ENCODE data around the gene RRP12.
"Not testable (repeated sequence)": the region's sequence is repeated elsewhere in the genome, so short reads cannot be mapped to it uniquely, and the experiment has no call there.

Gene RRP12

DNA sequence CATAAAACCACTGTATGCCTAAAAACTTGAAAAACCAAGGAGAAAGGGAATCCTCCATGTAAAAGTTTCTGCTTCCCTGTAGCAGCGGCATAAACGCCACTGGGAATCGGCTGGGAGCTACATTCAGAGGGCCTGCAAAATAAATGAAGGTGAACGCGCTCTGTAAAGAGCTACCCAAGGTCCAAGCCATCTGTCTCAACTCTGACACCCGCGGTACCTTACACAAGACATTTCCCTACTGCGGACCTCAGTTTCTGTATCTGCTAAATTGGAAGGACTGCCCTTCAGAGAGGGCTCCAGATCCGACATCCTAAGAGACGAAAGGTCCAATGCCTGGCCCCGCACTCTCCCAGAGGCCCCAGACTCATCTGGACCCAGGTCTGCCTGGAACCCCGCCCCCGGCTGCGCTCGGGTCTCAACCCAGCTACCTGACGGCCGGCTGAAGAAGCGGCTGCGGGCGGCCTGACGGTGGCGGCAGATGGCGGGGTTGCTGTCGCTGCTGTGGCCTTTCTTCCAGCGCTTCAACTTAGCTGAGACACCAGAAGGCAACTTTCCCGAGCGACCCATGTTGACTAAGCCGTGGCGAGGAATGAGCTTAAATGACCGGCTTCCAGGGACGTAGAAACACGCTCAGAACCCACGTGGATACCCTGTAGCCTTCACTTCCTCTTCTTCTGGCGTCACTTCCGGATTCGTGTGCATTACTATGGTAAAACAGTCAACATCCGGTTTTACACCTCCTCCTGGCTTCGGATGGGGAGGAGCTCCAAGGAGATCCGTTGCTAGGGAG, at the start of gene RRP12:
Gene RRP12, minus strand, starts transcription at position 676 of the 790 bp plus-strand sequence. Its CDS starts 109 bp downstream, at position 567.
- DNase-seq: peak; percentile 99

GRCh38 chr10:97450828-97451227, 49.7 kb upstream of the RRP12 start:
- DNase-seq: no peak

- peak; percentile 96 for DNase-seq
Observed at GRCh38 chr10:97445722-97446639, 44.8 kb upstream of the RRP12 start, which contains the start of the genes EXOSC1 and ZDHHC16. TSS of gene EXOSC1 (minus strand) at chr10:97446006. CDS start at chr10:97445985, 21 bp downstream. TSS of gene ZDHHC16 (plus strand) at chr10:97446175. CDS start at chr10:97451676, 5,501 bp downstream.

DNA sequence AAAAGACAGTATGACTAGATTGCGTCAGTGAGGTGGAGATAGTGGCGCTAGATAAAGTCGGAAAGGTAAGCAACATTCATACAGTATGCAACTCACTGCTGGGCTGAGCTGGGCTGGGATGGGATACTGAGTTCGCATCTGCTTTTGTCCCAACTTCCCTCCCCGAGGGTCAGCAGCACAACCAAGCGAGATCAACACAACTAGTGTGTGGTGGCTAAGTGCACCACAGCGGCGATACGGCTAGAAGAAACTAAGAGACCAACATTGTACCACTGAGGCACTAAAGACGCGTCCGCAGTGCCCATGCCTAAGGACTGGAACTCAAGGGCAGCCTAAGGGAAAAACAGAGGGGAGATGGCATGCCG, 44.2 kb upstream of the RRP12 start:
- DNase-seq: no peak

GRCh38 chr10:97444212-97444611, 43.1 kb upstream of the RRP12 start:
- DNase-seq: no peak

DNA sequence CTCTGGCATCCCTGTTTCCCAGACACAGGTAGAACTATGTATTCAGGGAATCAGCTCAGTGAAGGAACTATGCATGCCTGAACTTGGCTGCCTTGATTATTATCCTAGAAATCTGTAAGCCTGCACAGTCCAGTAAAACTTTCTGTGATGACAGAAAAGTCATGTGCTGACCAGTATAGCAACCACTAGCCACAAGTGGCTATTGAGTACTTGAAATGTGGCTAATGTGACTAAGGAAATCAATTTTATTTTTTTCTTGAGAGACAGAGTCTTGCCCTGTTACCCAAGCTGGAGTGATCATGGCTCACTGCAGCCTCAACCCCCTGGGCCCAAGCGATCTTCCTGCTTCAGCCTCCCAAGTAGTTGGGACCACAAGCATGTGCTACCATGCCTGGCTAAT, 41.1 kb upstream of the RRP12 start:
- no peak for DNase-seq

- DNase-seq: no peak
Observed at GRCh38 chr10:97435211-97435610, 34.1 kb upstream of the RRP12 start.

GRCh38 chr10:97434557-97434956, 33.4 kb upstream of the RRP12 start:
- DNase-seq: no peak

DNA sequence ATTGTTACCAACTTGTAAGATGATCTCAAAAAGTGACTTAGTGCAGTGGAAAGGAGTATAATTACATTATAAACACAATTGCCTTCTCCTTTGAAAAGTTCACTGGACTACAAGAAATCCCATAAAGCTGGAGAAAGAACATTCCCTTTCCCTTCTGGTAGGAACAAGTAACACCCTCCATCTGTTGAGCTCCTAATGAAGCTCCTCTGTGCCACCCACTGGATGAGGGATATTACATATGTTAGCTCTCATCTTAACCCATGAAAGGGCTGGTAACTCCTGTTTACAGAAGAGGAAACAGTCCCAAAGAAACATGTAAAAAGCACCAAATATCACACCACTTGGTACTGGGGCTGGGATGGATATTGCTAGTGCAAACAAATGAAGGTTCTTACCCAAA, 32.9 kb upstream of the RRP12 start:
- DNase-seq: no peak

DNA sequence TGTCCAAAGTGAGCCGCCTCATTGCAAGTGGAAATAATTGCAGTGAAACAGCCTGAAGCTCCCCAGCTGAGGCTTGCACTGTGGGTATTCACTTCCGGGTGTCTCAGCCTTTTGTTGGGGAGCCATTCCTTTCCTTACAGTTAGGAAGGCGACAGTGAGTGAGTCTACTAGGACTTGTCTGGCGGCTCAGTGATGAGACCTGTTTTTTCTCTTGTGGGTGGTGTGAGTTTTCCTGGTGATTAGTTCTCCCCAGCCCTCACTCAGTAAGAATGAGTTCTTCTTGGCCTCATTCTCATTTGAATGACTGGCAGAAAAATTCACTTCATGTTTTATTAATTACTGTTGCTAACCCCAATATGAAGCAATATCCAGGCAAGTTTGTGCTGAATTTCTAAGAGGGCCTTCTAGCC, 27.4 kb upstream of the RRP12 start:
- peak; percentile 45 for DNase-seq

DNA sequence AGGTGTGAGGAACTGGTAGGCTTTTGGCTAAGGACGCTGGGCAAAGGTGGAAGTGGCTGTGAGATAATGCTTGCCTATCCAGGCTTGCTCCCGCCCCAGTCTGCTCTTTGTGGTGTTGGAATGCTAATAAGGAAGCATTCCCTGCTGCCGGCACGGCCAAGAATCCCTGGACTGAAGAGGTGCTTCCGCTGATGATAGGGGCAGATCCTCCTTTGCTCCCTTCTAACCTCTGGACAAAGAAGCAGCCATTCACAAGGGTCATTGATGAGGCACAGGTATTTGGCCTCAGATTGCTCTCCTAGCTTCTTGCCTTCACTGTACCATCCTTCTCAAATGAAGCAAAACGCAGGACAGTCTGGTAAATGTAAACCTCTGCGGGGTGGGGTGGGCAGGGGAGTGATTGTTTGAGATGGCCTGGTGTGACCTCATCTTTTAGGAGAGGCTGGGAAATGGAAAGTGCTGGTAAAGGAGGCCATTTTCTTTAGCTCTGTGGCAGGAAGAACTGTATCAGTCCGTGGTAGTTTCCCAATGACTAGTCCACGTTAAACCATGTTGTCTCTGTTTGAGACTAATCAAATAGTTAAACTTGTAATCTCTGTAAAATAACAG, 26.5 kb upstream of the RRP12 start:
- DNase-seq: peak; percentile 48

DNA sequence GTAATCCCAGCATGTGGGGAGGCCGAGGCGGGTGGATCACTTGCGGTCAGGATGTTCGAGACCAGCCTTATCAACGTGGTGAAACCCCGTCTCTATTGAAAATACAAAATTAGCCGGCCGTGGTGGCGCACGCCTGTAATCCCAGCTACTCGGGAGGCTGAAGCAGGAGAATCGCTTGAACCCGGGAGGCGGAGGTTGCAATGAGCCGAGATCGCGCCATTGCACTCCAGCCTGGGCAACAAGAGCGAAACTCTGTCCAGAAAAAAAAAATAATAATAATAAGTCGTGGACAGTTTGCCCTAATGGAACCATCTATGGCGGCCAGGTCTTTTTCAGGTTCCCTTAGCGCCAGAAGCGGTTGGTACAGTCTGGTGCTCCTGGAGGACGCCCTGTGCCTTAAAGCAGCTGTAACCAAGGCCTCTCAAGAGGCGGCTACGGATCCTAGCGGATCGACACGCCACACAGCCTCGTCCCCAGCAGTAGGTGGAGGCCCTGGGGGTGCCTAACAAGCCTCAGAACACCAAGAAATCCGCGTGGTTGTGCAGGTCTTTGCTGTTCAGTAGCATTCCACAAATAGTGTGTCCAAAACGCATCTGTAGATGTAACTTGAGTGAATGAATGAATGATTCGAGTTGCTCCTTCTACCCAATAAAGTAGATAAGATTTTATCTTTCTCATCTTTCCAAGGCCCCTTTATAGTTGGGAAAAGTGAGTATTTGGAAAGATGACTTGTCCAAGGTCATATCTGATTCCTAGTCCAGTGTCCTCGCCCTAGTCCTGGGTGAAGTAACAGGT, 25.8 kb upstream of the RRP12 start:
- DNase-seq: peak; percentile 9

GRCh38 chr10:97425964-97426775, 25.0 kb upstream of the RRP12 start, which contains the start of gene PGAM1:
TSS of gene PGAM1 (plus strand) at chr10:97426191. CDS start at chr10:97426308, 117 bp downstream.
- peak; percentile 96 for DNase-seq

- DNase-seq: not testable (repeated sequence)
Observed at GRCh38 chr10:97423757-97424098, 22.6 kb upstream of the RRP12 start.

GRCh38 chr10:97416565-97416964, 15.4 kb upstream of the RRP12 start:
- no peak for DNase-seq

GRCh38 chr10:97412891-97413304, 11.8 kb upstream of the RRP12 start:
- no peak for DNase-seq

DNA sequence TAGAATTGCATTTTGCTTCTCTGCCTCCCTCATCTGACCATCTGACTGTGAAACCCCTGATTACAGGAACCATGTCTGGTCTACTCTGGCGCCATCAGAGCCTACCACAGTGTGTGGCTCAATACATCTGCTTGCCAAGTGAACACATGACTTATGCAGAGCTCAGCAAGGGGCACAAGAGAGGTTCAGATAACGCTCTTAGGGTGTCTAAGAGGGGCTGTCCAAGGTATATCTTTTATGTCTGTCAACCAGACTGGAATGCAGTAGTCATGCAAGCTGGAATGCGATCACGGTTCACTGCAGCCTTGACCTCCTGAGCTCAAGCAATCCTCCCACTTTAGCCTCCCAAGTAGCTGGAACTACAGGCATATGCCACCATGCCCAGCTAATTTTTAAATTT, 10.3 kb upstream of the RRP12 start:
- peak; percentile 41 for DNase-seq

DNA sequence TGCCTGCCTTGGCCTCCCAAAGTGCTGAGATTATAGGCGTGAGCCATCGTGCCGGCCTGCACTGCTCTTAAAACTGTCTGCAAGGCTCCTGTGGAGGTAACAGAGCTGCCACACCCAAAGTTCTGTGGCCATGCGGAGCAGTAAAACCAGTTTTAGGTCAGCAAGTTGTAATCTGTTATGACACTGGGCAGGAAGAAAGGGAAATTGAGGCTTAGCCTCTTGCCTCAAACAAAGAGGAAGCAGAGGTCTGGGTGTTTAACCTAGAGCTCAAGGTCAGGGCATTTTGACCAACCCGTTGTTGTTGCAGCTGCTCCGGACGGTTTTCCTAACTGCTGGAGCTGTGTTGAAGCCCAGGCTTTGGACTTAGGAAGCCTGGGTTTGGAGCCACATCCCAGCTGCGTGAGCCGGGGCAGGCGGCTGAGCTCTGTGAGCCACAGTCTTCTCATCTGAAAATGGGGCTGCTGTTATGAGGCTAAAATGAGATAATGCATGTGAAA, 7.4 kb upstream of the RRP12 start:
- DNase-seq: no peak

DNA sequence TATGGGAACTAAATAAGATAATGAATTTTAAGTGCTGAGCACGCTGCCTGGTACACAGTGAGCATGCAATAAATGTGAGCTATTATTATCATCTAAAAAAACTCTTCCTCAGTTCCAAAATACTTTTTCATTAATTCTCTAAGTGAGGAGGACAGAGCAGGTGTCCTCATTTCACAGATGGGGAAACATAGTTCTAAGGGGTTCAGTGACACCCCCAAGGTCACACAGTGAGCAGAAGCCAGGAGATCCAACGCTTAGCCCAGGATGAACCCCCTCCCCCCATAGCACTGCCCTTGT, 6.8 kb upstream of the RRP12 start:
- no peak for DNase-seq

DNA sequence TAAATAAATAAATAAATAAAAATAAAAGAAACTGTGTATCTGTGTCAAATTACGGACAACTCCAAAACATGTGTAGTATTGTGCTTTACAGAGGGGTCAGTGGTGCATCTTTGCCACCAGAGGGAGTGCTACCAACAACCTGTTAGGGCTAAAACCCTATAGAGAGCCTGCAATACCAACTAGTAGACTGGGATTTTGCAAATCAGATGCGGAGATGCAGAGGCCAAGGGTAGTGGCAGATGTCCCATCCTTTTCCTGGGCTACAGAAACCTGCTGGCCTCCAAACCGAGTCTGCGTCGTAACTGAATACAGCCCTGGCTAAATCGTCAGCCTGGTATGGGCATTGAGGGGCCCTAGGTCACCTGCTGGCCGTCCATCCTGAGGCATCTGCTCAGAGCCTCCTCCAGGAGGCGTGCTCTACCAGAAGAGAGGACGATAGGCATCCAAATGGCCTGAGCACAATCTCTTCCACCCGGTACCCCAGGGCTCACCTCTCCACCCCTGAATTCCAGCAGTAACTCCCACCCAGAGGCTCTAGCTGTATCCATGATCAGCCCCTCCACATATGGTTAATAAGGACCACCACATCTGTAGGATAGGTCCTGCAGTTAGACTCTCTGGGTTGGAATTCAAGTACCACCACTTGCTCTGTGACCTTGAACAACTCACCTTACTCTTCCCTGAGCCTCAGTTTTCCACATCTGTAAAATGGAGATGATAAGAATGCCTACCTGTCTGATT, 6.2 kb upstream of the RRP12 start:
- DNase-seq: peak; percentile 73

DNA sequence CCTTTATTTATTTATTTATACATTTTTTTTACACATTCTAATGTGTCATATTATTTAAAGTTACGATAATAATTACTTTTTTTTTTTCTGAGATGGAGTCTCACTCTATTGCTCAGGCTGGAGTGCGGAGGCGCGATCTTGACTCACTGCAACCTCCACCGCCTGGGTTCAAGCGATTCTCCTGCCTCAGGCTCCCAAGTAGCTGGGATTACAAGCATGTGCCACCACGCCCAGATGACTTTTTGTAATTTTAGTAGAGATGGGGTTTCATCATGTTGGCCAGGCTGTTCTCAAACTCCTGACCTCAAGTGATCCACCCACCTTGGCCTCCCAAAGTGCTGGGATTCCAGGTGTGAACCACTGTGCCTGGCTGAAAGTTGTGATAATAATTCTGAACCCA, 5.3 kb upstream of the RRP12 start:
- not testable (repeated sequence) for DNase-seq
